ENCODE measurements around the gene FCRL2. TPM values are rescaled to one million over a fixed set of nuclear protein-coding genes. Genes with fewer than 3 reads are reported as not detected.

FCRL2 gene
- total RNA-seq, 1 donor from 2014 or later = not detected

GRCh38 chr1:157771661-157772425 is 5.1 kb downstream of the FCRL2 start:
- Histone ChIP-seq H3K36me3 (no peaks in the 10 kb centered on the region), H3K4me3 (no peak overlapping the region), H3K27ac (no peak overlapping the region), H3K27me3 (no peaks in the 10 kb centered on the region), H3K4me1 (no peaks in the 10 kb centered on the region), H3K9me3 (no peaks in the 10 kb centered on the region)
- DNase-seq (ENCODE audit: low spot score in 2 of 2) = no peak
- TF ChIP-seq, protein P1, sequence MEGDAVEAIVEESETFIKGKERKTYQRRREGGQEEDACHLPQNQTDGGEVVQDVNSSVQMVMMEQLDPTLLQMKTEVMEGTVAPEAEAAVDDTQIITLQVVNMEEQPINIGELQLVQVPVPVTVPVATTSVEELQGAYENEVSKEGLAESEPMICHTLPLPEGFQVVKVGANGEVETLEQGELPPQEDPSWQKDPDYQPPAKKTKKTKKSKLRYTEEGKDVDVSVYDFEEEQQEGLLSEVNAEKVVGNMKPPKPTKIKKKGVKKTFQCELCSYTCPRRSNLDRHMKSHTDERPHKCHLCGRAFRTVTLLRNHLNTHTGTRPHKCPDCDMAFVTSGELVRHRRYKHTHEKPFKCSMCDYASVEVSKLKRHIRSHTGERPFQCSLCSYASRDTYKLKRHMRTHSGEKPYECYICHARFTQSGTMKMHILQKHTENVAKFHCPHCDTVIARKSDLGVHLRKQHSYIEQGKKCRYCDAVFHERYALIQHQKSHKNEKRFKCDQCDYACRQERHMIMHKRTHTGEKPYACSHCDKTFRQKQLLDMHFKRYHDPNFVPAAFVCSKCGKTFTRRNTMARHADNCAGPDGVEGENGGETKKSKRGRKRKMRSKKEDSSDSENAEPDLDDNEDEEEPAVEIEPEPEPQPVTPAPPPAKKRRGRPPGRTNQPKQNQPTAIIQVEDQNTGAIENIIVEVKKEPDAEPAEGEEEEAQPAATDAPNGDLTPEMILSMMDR (IDR thresholded peaks at IDR 0.05) = no peak
- intact Hi-C loops (cut with DNase I) = no loop called here

GRCh38 chr1:157770442-157771043 is 6.4 kb downstream of the FCRL2 start:
- no peak for DNase-seq (ENCODE audit: low spot score in 2 of 2)
- H3K4me1 ChIP-seq = no peaks in the 10 kb centered on the region
- no peaks in the 10 kb centered on the region for H3K36me3 ChIP-seq
- H3K27ac ChIP-seq = no peak overlapping the region
- no peak overlapping the region for H3K4me3 ChIP-seq
- intact Hi-C loops (cut with DNase I) = no loop called here
- no peaks in the 10 kb centered on the region for H3K9me3 ChIP-seq
- no peaks in the 10 kb centered on the region for H3K27me3 ChIP-seq
- TF ChIP-seq, protein P1 (IDR thresholded peaks at IDR 0.05) = no peak

- intact Hi-C loops (cut with DNase I) = no loop called here
- TF ChIP-seq, protein P1 (IDR thresholded peaks at IDR 0.05) = no peak
- H3K4me1 ChIP-seq = no peaks in the 10 kb centered on the region
- no peak overlapping the region for H3K4me3 ChIP-seq
- no peaks in the 10 kb centered on the region for H3K36me3 ChIP-seq
- no peaks in the 10 kb centered on the region for H3K9me3 ChIP-seq
- DNase-seq (ENCODE audit: low spot score in 2 of 2) = no peak
- no peak overlapping the region for H3K27ac ChIP-seq
- no peaks in the 10 kb centered on the region for H3K27me3 ChIP-seq
Measured at GRCh38 chr1:157766792-157767191, 10.1 kb downstream of the FCRL2 start.

- peaks cover 0 to 6% of the 10 kb centered on the region in 2 donors for H3K9me3 ChIP-seq
Measured at GRCh38 chr1:157758018-157758417, 18.9 kb downstream of the FCRL2 start.

GRCh38 chr1:157753611-157754010 is 23.3 kb downstream of the FCRL2 start:
- H3K9me3 ChIP-seq = no peaks in the 10 kb centered on the region
- H3K36me3 ChIP-seq = no peaks in the 10 kb centered on the region
- H3K27ac ChIP-seq = no peak overlapping the region
- no peaks in the 10 kb centered on the region for H3K4me1 ChIP-seq
- no peak for DNase-seq (ENCODE audit: low spot score in 2 of 2)
- H3K27me3 ChIP-seq = no peaks in the 10 kb centered on the region
- intact Hi-C loops (cut with DNase I) = no loop called here
- no peak overlapping the region for H3K4me3 ChIP-seq
- TF ChIP-seq, protein P1 (IDR thresholded peaks at IDR 0.05) = no peak

More at GRCh38 chr1:157758018-157758417, 18.9 kb downstream of the FCRL2 start:
- intact Hi-C loops (cut with DNase I) = no loop called here
- no peak overlapping the region for H3K27ac ChIP-seq
- H3K36me3 ChIP-seq = no peaks in the 10 kb centered on the region
- no peaks in the 10 kb centered on the region for H3K27me3 ChIP-seq
- no peaks in the 10 kb centered on the region for H3K4me1 ChIP-seq
- no peak for DNase-seq (ENCODE audit: low spot score in 2 of 2)
- no peak overlapping the region for H3K4me3 ChIP-seq
- TF ChIP-seq, protein P1 (IDR thresholded peaks at IDR 0.05) = no peak
